GM18499 (cell line): ENCODE measurements around the gene ARMC9.
"Not testable (repeated sequence)": the region's sequence is repeated elsewhere in the genome, so short reads cannot be mapped to it uniquely, and the experiment has no call there.

ENCODE experiments used
- ATAC-seq: cut with Tn5 transposase; IDR thresholded peaks from one replicate; pipeline ENCODE4 v1.9.1; 2021; ENCODE audit warnings: moderate number of reproducible peaks; ENCODE audit not compliant: insufficient read depth, unreplicated experiment

Gene ARMC9

DNA sequence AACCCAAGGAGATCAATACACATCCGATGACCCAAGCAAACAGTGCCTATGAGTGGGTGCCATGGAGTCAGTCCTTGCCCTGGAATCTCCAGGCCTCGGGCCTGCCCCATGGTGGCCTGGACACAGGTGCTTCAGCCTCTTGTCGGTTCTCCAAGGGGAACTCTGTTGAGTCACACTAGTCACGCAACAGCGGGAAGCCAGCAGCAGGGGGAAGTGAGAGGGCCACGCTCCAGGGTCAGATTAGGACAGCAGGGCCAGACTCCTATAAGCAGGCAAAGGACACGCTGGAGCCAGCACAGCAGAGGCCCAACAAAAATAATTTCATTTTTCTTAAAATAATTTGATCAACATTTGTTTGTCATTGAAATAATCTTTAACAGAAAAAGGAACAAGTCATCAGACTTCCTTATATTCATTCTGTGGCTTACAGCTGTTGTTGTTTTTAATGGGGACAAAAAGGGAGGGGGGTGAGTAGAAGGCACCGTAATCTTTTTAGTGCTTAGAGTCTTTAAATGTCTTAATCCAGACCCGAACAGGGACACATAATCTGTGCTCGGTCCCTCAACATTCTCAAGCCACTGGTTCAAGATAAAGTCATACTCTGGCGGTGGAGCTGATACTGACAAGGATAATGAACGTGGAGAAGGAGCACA lies 16.4 kb upstream of the ARMC9 start:
- ATAC-seq = peak; percentile 38

GRCh38 chr2:231182513-231182899 lies 15.9 kb upstream of the ARMC9 start:
- ATAC-seq = no peak

GRCh38 chr2:231183851-231184250 lies 14.6 kb upstream of the ARMC9 start:
- ATAC-seq = no peak

DNA sequence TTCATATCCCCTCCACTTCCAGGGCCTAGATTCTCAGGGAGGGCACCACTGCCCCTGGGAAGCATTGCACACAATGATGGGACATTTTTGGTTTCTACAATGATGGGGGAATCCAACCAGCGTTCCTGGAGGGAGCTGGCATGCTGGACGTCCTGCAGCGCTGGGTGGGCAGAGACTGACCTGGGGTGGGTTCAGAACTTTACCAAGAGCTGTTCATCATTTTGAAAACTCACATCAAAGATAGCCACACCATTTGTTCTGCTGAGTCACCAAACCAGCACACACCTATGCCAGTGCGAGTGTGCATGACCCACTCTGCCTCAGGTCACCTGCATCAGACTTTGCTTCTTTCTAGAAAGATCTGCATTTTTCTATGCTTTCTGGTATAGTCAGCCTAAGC lies 14.1 kb upstream of the ARMC9 start:
- ATAC-seq = no peak

DNA sequence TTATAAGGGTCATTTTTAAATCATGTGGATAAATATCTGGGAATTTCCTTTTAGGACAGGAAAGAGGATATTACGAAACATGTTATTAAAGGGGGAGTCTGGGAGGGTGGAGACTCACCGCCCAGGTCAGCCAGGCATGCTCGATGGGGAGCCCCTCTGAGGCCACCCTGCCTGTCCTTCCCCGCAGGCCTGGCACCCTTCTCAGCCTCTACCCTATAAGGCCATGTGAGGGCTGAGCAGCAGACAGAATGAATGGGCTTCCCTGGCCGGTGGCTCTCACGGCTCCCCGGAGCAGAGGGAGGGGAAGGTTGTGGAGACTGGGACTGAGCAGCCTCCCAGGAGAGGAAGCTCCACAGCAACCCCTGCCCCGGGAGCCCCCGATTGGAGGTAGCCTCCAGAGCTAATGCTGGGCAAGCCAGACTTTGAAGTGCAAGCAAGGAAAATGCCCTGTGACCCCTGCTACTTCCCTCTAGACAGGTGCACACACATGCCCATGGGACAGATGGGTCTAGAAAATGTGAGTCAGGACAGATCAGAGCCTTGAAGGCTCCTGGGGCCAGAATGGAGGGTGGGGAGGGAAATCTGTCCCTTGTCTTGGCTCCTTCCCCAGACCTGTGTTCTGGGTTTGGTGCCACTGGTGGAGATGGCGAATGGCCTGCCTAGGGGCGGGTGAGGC lies 13.2 kb upstream of the ARMC9 start:
- no peak for ATAC-seq

DNA sequence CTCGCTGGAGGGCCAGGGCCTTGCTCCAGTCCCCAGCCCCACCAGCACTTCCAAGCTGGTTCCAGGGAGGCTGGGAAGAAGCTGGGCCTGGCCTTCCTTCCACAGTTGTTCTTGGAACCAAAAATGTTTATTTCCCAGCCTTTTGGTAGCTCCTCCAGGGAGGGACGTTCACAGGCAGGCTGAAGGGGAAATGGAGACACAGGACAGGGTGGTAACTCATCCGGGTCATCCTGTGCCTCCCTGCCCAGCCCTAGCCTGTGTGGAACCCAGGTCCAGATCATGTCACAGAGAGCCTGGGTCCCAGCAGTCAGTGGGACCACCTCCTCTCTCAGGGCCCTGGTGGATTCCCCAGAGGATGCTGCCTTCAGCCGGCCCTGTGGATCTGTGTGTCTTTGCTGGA lies 12.5 kb upstream of the ARMC9 start:
- ATAC-seq = no peak

DNA sequence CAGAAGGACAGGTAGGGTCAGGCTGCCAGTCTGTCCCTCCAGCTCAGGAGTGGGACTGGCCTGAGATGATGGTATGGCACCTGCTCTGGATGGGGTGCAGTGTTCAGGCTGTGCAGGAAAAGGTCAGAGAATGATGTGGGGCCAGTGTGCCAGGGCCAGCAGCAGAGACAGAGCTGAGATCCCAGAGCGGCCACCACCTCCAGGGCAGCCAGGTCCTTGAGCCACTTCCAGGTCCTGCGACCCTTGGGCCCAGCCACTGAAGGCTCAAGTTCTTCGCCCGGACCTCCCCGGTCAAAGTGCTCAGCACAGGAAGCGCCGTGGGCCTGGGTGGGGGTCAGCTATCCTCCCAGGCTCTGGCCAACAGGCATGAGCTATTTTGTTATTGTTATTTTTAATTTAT lies 12.1 kb upstream of the ARMC9 start:
- no peak for ATAC-seq

DNA sequence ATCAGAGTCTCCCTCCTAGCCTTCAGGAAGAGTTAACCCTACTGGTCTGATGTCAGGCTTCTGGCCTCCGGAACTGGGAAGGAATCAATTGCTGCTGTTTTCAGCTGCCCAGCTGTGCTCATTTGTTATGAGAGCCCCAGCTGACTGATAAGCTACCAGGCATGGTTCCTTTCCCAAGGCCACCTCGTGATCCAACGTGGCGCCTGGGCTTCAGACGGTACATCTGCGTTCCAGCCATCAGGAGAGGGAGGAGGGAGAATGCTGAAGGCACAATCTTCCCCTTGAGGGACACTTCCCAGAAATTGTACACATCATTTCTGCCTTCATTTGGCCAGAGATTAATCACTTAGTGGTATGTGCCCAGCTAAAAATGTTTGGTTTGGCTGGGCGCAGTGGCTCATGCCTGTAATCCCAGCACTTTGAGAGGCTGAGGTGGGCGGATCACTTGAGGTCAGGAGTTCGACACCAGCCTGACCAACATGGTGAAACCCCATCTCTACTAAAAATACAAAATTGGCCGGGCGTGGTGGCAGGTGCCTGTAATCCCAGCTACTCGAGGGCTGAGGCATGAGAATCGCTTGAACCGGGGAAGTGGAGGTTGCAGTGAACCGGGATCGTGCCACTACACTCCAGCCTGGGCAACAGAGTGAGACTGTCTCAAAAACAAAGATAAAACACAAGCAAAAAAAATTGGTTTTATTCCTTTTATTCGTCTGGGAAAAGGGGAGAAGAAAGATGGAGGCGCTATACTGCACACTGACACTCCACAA lies 10.5 kb upstream of the ARMC9 start:
- no peak for ATAC-seq

- ATAC-seq = no peak
These were observed 9.8 kb upstream of the ARMC9 start for GRCh38 chr2:231188506-231189170.

DNA sequence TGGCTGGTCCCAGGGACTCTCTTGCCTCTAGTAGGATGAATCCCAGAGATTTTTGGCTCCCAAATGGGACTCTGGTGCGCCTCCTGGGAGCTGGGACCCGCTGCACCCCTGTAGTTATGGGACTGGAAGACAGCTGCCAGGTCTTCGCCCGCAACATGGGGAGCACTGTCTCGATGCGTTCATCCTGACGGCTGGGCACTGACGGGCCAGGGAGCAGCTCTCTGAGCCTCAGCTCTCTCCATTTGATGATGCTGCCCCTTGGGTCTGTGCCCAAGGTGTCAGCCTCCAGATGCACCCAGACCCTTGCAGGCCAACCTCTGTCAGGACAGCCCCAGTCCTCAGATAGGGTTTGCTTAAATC lies 9.3 kb upstream of the ARMC9 start:
- no peak for ATAC-seq

- ATAC-seq = no peak
These were observed 8.6 kb upstream of the ARMC9 start for GRCh38 chr2:231189571-231190495.

DNA sequence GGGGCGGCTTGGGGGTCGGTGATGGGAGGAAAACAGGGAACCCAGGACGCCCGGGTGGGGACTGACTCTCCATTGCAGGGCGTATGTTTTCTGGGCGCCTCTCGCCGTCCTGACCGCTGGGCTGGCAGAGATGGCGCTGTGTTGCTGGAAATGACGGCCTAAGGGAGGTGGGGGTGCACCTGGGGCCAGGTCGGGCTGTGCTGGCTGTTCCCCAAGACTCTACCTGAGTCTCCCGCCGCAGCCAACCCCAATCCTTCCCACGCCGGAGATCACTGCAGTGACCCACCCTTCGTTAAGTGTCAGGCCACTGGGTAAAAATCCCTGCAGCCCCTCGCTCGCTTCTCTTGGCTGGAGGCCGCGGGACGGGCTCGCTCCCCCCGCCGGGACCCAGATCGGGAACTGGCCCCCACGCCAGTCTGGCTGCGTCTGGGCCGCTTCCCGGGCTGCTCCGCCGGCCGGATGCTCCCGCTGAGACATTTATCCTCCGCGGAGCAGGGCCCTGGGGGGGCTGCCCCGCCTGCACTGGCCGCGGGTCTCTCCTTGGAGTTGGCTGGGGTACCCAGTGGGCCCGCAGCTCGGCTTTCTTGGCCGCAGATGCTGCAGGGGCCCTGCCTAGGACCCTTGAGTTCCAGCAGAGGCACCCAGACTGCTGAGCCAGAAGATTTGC lies 7.8 kb upstream of the ARMC9 start:
- no peak for ATAC-seq

- no peak for ATAC-seq
These were observed 6.2 kb upstream of the ARMC9 start for GRCh38 chr2:231191896-231192872.

- ATAC-seq = no peak
These were observed 5.2 kb upstream of the ARMC9 start for GRCh38 chr2:231193216-231193615.

DNA sequence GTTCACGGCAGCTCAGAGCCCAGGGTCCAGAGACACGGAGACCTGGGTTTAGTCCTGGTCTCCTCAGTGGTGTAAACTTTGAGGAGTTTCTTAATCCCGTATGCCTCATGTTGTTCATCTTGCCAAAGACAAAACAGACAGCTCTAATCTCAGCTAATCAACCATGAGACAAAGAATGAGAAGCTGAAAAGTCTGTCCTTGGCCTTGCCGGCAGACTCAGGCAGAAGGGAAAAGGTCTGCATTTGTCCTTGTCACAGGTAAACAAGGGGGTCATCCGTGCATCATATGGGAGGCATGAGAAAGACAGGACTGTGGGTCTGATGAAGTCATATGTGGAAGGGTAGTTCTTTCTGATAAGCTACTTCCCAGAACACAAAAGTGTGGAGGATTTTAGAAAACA lies 1.8 kb upstream of the ARMC9 start:
- ATAC-seq = no peak

DNA sequence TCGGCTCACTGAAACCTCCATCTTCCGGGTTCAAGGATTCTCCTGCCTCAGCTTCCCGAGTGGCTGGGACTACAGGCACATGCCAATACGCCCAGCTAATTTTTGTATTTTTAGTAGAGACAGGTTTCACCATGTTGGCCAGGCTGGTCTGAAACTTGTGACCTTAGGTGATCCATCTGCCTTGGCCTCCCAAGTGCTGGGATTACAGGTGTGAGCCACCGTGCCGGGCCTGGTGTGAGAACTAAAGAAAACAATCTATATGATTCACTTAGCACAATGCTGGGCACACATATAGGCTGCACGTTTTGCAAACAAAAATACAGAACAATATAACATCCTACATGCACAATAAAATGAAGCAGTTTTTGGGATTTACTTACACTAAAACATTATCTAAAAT lies 1.2 kb upstream of the ARMC9 start:
- ATAC-seq = not testable (repeated sequence)

GRCh38 chr2:231197706-231198290 lies 633 bp upstream of the ARMC9 start:
- ATAC-seq = no peak

- ATAC-seq = no peak
These were observed 788 bp downstream of the ARMC9 start for GRCh38 chr2:231199219-231199618.
